ENCODE data around the gene ASPN.

GRCh38 chr9:92484563-92484962 lies 2.3 kb upstream of the ASPN start:
- TF ChIP-seq CTCF (IDR thresholded peaks at IDR 0.05) (no peak), POLR2A (IDR thresholded peaks at IDR 0.05) (no peak)
